ENCODE measurements around the gene ZBTB24.
A peak's percentile ranks its signal among the peaks of the same experiment; 100 is the strongest.

ZBTB24 gene

DNA sequence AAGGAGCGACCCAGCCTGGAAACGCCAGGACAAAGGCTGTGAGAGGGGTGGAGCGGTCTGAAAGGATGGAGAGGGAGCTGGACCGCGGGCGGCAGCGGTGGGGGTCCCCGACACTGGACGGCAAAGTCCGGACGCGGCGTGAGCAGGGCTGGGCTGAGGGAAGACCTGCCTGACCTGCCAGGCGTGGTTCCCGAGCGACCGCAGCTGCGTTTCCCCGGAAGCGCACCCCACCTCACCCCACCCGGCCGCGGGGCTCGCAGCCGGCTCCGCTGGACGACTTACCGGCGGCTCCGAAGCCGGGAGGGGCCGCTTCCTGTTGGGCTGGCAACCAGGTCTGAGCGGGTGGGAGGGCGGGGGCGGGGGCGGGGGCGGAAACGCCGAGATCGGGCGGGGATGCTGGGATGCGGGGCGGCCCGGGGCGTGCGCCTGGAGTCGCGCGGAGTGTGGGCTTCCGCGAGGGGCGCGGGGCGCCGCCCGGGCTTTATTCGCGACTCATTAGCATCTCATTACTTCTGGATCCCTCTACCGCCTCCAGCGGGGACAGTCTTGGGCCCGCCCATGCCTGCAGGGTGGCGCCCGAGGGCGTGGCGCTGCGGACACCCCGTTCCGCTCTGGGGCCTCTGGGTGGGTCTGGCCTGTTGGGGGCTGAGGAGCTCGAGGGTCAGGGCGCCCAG is 27.4 kb downstream of the ZBTB24 start, which contains the start of gene MICAL1:
Gene MICAL1, minus strand, starts transcription at position 336 of the 674 bp plus-strand sequence. CDS start 1,576 bp downstream, outside the sequence.
- FAIRE-seq = no peak
- peak; percentile 60 for DNase-seq (ENCODE audit: insufficient read length, low spot score)

DNA sequence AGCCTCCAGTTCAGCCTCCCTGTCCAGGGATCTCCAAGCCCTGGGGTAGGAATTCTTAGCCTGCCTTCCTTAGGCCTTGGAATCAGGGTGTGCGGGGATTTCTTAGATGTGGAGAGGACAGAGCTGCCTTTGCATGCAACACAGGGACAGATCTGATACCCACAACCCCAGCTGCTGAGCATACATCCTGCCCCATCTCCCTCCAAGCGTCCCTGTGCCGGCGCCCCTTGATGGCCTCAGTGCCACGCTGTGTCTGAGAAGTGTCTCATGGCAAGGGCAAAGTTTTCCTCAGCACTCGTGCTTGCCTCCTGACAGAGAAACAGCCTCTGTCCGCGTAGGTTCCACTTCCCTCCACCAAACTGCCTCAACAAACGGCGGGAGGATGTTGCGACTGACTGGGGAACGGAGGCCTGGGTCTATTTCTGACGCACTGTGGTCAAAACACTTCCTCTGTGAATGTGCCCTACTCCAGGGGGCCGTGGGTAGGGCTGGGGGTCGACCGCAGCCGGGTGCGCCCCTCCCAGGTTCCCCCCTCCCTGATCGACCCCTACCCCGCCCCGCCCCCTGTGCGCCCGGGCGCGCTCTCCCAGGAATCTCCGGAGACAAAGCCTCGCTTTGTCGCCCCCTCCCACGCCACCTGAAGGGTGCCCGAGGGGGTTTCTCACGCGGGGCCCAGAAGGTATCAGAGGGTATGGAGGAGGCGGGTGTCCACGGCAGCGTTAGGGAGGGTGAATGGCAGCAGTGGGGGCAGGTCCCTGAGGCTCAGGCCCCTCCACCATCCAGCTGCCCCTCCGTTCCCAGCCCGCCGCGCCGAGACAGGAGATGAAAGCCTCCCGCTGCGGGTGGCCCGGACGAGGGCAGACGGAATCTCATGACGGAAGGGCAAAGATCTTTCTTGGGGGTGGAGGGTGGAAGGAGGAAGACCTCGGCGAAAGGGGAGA is 28.3 kb downstream of the ZBTB24 start:
- no peak for DNase-seq (ENCODE audit: insufficient read length, low spot score)
- no peak for FAIRE-seq

More for the DNA sequence above, 27.4 kb downstream of the ZBTB24 start, which contains the start of gene MICAL1:
- peak; percentile 68 for TF ChIP-seq POLR2A (IDR thresholded peaks at IDR 0.05; ENCODE audit: low read depth, low read length)

DNA sequence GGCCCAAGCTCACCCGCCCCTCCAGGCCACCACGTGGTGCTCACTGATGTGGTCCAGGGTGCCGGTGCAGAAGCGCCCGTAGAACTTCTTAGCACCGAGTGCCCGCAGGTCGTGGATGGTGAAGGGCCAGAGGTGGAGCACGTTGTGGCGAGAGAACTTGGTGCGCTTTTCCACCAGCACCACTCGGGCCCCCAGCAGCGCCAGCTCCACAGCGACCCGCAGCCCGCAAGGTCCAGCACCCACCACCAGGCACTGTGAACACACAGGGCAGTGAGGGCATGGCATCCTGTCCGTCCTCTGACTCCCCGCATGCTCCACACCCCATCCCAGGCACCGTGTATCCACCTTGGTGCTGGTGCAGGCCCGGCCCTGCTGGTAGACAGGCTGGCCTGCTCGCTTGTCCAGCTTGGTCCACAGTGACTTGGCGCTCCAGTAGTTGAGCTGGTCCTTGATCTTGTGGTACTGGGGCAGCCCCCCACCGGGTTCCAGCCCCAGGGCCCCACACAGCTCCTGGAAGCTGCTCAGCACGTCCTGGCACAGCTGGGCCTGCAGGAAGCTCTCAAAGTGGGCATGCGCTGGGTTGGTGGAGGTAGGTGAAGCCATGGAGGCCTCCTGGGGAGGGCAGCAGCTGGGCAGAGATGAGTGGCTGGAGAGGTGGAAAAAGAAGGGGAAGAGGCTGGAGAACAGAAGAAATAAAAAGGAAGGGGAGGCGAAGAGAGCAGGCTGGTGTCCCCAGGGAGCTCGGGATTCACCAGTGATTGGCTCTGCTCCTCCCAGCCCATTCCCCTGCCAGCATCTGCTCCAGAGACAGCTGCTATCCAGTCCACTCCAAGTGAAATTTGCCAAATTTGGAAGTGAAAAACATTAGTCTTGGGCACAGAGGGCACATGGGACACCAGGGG is 29.2 kb downstream of the ZBTB24 start:
- no peak for TF ChIP-seq POLR2A (IDR thresholded peaks at IDR 0.05; ENCODE audit: low read depth, low read length)
- DNase-seq (ENCODE audit: insufficient read length, low spot score) (no peak), FAIRE-seq (no peak)

More for the DNA sequence above, 28.3 kb downstream of the ZBTB24 start:
- no peak for TF ChIP-seq POLR2A (IDR thresholded peaks at IDR 0.05; ENCODE audit: low read depth, low read length)

DNA sequence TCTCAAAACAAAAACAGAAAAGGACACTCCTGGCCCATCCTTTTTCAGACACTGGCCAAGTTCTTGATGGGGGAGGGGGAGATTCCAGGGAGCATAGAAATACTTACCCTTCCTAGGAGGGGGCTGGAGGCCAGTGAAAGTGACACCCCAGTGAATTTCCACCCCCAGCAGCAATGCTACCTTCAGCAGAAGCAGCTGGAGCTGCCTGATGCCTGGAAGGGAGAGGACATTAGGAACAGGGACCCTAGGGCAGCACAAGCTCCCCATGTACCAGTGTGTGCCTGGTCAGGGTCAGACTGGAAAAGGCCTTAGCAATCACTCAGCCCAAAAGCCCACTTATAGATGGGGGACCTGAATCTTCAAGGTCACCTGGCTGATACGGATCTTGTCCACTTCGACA is 29.9 kb downstream of the ZBTB24 start:
- no peak for TF ChIP-seq POLR2A (IDR thresholded peaks at IDR 0.05; ENCODE audit: low read depth, low read length)
- no peak for FAIRE-seq
- DNase-seq (ENCODE audit: insufficient read length, low spot score) = no peak

DNA sequence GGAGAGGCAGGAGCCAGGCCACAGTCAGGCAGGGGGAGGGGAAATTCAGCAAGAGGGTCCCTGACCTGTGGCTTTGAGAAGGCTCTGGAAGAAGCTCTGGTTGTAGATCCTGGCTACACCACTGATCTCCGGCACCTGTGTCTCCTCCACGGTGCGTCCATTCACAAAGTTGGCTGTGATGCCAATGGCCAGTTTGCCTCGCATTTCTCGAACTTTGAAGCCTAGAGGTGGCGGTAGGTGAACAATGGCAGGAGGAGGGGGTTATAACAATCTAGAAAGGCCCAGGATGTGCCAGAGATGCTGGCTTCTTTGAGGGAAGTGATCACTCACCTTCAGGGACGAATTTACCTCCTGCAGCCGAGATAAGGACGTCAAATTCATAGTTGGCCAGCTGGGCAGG is 30.8 kb downstream of the ZBTB24 start:
- no peak for TF ChIP-seq POLR2A (IDR thresholded peaks at IDR 0.05; ENCODE audit: low read depth, low read length)
- FAIRE-seq (no peak), DNase-seq (ENCODE audit: insufficient read length, low spot score) (no peak)

DNA sequence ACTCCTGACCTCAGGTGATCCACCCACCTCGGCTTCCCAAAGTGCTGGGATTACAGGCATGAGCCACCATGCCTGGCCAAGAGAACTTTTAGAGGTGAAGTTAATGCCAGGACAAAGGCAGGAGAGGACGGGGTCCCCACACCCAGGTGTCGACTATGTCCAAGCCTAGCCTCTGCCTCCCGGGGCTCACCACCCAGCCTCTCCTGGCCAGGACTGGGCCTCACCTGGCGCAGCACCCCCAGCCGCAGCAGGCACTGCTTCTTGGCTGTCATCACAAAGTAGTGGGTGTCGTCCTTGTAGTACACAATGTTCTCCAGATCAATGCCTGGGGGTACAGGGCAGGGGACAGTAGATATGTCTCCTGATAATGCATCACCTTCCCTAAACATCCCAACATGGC is 31.6 kb downstream of the ZBTB24 start:
- TF ChIP-seq POLR2A (IDR thresholded peaks at IDR 0.05; ENCODE audit: low read depth, low read length) = no peak
- DNase-seq (ENCODE audit: insufficient read length, low spot score) = no peak
- FAIRE-seq = no peak

DNA sequence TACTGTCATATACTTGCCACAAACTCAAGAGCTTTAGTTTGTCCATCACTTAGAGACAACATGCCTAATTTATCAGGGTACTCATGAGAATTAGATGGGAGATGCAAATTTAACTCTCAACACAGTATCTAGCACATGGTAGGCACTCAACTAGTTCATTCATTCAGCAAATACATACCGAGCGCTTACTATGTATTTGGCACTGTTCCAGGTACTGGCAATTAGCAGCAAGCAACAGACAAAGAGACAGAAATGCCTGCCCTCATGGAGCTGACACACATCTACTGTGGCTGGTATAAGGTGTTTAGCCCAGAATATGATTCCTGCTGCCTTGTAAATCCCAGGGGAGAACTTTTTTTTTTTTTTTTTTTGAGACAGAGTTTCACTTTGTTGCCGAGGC is 32.2 kb downstream of the ZBTB24 start:
- FAIRE-seq (no peak), DNase-seq (ENCODE audit: insufficient read length, low spot score) (no peak)
- no peak for TF ChIP-seq POLR2A (IDR thresholded peaks at IDR 0.05; ENCODE audit: low read depth, low read length)

DNA sequence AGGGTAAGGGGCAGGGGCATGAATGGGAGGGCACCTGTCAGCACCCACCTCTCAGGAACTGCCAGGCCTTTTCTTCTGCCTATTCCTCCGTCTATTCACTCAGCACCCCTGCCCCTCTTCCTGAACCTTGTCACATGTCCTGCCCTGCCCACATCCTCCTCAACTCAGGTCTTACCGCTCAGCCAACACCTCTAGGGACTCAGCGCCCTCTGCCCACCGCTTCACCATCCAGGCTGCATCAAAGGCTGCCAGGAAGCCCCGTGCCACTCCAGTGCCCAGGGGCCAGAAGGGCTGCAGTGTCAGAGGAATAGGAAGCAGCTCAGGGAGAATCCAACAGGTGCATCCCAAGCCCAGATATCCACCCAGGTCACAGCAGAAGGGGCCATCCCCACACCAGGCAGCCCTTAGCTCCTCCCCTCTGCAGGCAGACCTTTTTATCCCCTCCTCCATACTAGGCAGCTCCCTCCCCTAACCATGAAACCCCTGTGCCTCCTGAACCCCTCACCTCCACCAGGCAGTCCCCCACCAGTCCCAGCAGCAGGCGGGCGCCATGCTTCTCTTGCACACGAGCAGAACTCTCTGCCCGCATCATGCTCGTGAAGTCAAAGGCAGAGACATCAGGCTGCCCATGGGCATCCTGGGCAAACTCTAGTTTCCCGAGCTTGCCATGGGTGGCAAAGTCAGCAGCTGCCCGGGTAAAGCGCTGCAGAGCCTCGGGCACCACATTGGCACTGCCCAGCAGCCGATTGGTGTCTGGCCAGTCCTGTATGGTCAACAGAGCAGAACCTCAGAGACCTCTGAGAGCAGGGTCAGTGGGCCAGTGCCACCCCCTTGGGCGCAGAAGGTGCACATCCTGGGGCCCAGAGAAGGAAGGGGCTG is 33.0 kb downstream of the ZBTB24 start:
- DNase-seq (ENCODE audit: insufficient read length, low spot score) (no peak), FAIRE-seq (no peak)
- TF ChIP-seq POLR2A (IDR thresholded peaks at IDR 0.05; ENCODE audit: low read depth, low read length) = no peak

DNA sequence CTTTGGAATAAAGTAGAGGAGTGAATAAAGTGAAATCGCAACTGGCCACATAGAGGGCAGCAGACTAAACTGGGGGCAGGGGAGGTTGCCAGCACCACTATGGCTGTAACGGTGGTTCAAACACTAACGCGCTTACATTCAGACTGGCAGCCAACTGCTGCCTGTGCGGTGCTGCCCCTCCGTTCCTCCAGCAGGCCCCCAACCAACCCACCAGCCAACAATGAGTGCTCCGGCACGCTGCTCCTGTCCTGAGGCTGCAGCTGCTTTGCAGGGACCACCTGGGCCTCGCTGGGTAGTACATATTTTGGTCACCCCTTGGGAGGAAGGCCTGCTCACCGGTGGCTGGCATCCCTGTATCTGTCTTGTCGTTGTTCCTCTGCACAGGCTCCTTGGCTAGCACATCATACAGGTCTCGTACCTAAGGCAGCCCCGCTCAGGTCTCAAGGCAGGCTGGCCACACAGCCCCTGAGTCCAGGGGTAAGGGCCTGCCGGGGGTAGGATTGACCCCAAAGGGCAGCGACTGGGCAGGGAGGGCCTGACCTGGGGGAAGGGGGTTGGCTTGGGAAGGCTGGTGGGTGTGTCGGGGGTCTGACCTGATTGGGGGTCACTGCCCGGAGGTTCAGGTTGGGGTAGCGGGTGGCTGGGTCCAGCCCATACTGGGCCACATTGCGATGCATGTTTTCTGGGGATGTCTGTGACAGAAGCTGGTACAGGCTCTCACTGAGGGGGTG is 33.8 kb downstream of the ZBTB24 start:
- TF ChIP-seq POLR2A (IDR thresholded peaks at IDR 0.05; ENCODE audit: low read depth, low read length) = no peak
- DNase-seq (ENCODE audit: insufficient read length, low spot score) (no peak), FAIRE-seq (no peak)

DNA sequence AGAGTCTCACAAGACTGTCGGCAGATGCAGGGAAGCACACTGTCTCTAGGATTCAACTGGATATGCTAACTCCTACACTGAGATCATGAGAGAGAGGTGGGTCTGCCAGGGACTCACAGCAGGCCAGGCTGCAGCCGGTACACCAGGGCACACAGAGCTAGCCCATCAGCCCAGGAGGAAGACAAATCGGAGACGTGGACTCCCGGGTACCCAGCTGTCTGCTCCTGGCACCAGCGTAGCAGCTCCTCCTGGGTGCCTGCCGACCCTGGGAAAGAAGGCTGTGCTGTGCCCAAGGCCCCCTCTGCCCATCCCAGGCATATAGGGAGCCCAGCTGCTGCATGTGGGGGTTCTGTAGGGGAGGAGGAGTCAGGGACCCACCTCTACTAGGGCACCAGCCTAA is 34.4 kb downstream of the ZBTB24 start:
- DNase-seq (ENCODE audit: insufficient read length, low spot score) = no peak
- FAIRE-seq = no peak
- no peak for TF ChIP-seq POLR2A (IDR thresholded peaks at IDR 0.05; ENCODE audit: low read depth, low read length)

DNA sequence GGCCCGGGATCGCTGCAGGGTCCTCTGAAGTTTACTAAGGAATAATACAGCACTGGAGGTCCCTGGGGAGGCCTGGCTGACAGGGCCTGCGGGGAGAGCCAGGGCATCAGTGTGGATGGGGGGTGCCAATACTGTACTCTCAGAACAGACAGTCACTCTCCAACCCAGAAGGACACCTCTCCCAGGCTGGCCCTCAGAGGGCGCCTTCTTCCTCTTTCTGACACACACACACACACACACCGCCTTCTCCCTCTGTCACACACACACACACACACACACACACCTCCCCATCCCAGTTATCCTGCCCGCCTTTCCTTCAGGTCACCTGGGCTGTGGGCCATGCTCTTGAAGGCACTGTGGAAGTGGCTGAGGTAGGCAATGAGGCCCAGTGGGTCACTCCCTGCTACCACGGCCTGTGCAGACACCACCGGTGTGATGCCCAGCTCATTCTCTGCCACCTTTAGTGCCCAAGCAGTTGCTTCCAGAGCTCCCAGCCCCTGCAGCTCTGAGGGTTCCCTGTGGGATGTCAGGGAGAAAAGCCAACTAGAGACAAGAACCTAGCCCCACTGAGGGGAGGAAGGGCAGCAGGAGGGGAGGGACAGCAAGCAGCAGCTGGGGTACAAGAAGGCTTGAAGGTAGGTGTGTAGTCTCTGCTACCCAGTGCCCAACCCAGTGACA is 35.0 kb downstream of the ZBTB24 start:
- DNase-seq (ENCODE audit: insufficient read length, low spot score) (no peak), FAIRE-seq (no peak)
- TF ChIP-seq POLR2A (IDR thresholded peaks at IDR 0.05; ENCODE audit: low read depth, low read length) = no peak

DNA sequence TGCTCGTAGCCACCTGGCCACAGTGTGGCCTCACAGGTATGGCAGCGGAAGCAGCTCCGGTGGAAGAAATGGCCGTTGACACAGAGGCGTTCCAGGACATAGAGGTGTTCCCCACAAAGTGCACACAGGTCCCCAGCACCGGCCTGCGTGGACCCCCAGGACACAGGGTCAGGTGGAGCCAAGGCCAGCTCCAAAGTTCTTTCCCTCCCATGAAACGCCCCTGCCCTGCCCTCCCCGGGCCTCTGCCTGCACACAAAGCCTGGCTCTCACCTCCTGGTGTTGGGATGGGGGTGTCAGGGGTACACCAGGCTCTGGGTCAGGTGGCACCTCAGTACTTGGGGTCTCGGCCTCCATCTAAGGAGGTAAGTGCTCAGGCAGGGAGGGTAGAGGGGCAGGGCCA is 35.9 kb downstream of the ZBTB24 start:
- DNase-seq (ENCODE audit: insufficient read length, low spot score) (no peak), FAIRE-seq (no peak)
- TF ChIP-seq POLR2A (IDR thresholded peaks at IDR 0.05; ENCODE audit: low read depth, low read length) = no peak
